Ecto neural progenitor cell (in vitro differentiated cells): ENCODE measurements around the gene MZT2B.
"Not testable (repeated sequence)": the region's sequence is repeated elsewhere in the genome, so short reads cannot be mapped to it uniquely, and the experiment has no call there.

ENCODE experiments used
- DNase-seq: peaks from one replicate; pipeline ENCODE4 v3.0.0-alpha.2; 2018; ENCODE audit warnings: low spot score

Gene MZT2B

DNA sequence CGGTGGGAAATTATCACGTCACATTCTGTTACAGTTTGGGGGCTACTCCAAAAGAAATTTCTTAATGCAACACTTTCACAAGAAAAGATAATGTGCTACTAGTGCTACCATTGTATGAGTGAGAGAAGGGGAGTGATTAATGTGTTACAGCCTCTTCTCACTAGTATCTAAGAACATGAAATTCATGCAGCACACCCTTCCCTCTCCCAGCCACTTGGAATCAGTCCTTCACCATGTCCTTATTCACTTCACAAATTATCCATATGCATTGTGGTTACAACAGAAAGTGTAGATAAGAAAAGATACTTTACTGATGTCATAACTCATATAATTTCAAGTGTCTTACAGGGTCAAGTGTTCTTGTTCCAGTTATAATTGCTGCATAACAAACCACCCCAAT lies 37.1 kb downstream of the MZT2B start:
- DNase-seq: not testable (repeated sequence)

DNA sequence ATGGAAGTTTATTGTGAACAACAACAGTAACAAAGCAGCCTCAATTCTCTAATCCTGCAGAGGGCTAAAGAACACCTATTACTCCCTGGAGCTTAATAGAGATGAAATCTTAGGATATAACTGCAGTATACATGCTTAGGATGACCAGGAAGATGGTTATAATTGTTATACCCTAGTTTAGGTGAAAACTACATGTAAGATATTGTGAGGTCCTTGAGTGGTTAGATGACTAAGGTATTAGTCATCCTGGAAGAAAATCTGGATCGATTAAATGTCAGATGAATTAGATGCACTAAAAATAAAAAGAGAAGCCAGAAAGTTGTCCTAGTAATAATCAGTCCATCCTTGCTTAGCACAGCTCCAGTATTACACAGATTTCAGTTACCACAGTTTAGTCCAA lies 38.4 kb downstream of the MZT2B start:
- DNase-seq: not testable (repeated sequence)

DNA sequence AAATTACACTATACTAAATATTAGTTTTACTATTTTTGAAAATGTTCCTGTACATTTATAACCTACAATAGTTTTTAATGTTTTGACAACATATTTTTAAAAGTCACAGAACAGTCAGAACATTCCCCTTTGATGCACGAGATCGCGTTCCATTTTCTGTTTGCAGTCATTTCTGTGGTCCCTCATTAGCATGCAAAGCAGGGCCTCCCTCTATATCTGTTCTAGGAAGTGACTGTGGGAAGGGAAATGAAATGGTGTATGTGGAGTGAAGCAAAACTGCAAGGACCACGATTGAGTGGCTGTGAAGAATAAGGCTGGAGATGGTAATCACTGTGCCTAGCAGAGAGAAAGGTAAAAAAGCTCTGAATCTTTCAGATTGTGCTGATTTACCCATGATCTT lies 40.5 kb downstream of the MZT2B start:
- DNase-seq: not testable (repeated sequence)

DNA sequence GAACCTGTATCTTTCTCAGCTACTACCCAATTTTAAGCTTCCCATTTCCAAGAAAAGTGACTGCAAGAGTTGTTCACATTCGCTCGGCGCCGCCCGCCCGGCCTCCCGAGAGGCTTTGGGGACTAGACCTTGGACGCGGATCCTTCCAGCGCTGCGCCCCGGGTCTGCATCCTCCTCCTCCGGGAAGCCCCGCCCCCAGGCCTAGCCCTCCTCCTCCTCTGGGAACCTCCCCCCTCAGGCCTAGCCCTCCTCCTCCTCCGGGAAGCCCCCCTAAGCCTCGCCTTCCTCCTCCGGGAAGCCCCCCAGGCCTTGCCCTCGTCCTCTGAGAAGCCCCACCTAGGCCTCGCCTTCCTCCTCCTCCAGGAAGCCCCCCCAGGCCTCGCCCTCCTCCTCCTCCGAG lies 45.9 kb downstream of the MZT2B start:
- not testable (repeated sequence) for DNase-seq

DNA sequence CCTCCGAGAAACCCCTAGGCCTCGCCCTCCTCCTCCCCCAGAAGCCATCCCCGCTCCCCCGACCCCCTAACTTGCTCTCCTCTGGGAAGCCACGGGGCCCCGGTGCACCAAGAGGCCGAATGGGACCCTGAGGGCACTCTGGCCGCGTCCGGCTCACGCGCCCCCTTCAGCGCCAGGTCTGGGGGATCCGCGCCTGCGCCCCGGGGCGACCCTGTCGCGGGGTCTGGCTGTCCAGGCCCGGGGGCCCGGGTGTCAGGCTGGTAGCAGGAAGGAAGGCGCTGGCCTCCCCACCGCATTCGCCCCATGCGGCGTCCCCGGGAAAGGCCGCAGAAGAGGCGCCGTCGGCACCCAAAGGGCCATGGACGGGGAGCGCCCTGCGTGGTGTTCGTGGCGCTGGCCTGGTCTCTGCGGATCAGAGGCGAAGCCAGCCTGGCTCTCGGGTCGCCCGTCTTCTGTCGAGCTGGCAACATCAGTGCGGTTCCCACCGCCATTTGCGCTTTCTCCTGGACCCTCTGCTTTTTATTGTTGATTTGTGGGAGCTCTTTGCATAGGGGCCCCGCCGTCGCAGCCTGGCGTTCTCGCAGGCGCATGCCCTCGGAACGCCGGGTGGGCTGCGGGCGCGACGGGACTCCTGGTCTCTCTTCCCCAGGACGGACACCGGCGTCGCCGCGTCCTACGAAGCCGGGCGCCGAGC lies 46.6 kb downstream of the MZT2B start:
- DNase-seq: not testable (repeated sequence)

DNA sequence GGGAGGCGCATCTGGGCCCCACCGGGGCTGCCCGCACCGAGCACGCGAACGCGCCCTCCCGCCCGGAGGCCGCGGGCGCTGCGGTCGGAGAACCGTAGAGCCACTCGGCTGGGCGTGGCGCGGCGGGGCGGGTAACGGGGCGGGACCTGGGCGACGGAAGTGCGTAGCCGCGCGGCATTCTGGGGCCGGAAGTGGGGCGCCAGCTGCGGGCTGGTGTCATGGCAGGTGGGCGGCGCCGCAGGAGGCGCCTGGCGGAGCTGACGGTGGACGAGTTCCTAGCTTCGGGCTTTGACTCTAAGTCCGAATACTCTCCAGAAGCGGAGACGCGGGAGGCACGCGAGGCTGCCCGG lies 47.1 kb downstream of the MZT2B start:
- peak; percentile 45 for DNase-seq

DNA sequence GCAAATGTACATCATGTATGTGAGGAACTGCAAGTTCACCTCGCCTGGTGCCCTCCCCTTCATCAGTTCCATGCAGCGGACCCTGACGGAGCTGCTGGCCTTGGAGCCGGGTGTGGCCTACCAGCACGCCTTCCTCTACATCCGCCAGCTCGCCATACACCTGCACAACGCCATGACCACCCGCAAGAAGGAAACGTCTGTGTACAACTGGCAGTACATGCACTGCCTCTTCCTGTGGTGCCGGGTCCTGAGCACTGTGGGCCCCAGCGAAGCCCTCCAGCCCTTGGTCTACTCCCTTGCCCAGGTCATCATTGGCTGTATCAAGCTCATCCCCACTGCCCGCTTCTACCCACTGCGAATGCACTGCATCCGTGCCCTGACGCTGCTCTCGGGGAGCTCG lies 48.3 kb downstream of the MZT2B start:
- not testable (repeated sequence) for DNase-seq

DNA sequence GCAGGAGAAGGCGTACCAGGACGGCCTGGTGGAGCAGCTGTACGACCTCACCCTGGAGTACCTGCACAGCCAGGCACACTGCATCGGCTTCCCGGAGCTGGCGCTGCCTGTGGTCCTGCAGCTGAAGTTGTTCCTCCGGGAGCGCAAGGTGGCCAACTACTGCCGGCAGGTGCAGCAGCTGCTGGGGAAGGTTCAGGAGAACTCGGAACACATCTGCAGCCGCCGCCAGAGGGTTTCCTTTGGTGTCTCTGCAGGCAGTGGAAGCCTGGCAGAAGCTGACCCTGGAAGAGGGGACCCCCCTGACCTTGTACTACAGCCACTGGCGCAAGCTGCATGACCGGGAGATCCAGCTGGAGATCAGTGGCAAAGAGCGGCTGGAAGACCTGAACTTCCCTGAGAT lies 48.8 kb downstream of the MZT2B start:
- not testable (repeated sequence) for DNase-seq

DNA sequence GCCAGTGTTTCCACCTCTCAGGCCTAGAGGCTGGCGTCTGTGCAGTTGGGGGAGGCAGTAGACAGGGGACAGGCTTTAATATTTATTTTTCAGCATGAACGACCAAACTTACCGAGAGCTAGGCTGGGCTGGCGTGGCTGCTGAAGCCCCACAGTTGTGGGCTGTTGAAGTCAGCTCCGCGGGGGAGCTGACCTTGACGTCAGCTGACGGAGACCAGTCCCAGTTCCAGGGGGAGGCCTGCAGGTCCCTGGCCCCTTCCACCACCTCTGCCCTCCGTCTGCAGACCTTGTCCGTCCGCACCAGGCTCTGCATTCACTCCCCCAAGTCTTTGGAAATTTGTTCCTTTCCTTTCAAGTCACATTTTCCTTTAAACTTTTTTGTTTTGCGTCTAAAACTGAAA lies 49.6 kb downstream of the MZT2B start:
- DNase-seq: no peak

DNA sequence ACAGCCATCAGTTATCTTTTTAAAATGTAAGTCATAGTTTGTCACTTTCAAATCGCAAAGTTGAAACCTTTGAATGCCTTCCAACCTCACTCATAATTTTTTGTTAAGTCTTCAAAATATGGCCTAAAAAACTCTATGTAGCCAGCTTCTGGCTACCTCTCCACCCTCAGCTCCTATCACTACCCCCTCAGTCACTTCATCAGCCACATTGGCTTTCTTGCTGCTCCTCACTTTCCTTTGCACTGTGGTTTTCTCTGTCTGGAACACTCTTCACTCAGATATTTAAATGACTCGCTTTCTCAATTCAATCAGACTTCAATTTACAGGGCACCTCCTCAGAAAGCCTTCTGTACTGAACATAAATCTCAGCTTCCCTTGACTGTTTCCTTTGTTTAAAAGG lies 51.0 kb downstream of the MZT2B start:
- not testable (repeated sequence) for DNase-seq

DNA sequence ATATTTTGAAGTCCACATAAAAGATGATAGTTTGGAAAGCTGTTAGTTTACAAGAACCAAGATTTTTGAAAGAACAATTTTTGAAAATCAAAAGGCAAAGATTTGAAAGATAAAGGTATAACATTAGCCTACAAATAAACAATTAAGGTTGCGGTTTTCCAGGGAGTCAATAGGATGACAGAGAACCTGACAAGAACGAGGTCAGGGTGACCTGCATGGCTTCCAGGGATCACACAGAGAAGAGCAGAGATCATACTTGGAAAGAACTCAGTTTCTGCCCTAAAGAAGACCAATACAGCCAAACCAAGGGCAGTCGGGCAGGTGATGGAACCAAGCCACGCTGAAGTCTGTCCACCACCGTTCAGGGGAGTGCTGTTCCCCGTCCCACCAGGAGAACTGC lies 57.5 kb downstream of the MZT2B start:
- DNase-seq: not testable (repeated sequence)
